HEK293 (cell line): ENCODE results near the gene PPARA.

ENCODE experiments used
- CTCF ChIP-seq: fragments of 450-650 bp; formaldehyde crosslinking; IDR thresholded peaks from 2 replicates; pipeline ENCODE4 v1.5.1; 2016; ENCODE audit warnings: missing biosample characterization, missing genetic modification characterization
- ZSCAN18 ChIP-seq: fragments of 450-650 bp; formaldehyde crosslinking; IDR thresholded peaks from 2 replicates; pipeline ENCODE4 v1.5.1; 2016; ENCODE audit warnings: missing biosample characterization, missing genetic modification characterization

GRCh38 chr22:46229701-46230100, 79.4 kb downstream of the PPARA start:
- TF ChIP-seq CTCF (tag by site-specific recombination) = no peak
- no peak for TF ChIP-seq ZSCAN18 (tag by site-specific recombination)
